ENCODE measurements around the gene LTB4R2. TPM values are rescaled to one million over a fixed set of nuclear protein-coding genes. Genes with fewer than 3 reads are reported as not detected.
A peak's percentile ranks its signal among the peaks of the same experiment; 100 is the strongest.

LTB4R2 gene, protein sequence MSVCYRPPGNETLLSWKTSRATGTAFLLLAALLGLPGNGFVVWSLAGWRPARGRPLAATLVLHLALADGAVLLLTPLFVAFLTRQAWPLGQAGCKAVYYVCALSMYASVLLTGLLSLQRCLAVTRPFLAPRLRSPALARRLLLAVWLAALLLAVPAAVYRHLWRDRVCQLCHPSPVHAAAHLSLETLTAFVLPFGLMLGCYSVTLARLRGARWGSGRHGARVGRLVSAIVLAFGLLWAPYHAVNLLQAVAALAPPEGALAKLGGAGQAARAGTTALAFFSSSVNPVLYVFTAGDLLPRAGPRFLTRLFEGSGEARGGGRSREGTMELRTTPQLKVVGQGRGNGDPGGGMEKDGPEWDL
- polyA plus RNA-seq (2013, experiment 1 of 2) = 1.1 TPM
- 1.2 TPM for polyA plus RNA-seq (2013, experiment 2 of 2)

DNA sequence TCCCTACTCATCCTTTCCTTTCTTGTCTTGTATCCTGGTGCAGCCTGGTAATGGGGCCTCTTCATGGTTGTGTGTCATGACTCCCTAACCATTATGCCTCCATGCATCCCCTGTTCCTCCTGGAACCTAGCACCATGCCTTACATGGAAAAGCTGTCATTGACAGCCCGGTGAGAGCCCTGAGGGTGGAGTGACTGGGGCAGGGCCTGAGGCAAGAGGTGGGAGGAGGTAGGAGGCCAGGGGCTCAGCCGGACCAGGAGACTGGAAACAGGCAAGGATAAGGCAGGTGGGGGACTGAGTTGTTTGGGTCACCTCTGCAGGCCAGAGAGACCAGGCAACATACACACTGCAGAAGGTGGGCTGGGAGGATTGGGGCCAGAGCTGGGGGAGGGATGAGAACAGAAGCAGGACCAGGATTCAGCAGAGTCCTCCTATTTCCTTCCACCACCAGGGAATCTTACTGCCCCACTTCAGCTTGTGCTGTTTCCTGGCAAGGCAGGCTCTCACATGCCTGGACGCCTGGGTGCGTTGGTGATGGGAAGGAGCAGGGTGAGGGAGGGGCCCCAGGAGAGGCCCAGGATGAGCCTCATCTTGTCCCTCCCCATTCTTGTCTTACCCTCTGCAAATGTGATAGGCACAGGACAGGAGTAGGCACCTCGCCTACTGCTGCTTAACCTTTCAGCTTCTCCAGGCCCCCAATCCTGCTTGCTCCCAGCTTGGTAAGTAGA lies at the start of gene LTB4R2:
Gene LTB4R2 (plus strand): TSS at position 603 of the 727 bp plus-strand sequence. CDS start 525 bp downstream, outside the sequence.
- Histone ChIP-seq H3K36me3 (replicated peaks in 1 of 2; ENCODE audit: control insufficient read depth in 2 of 2, insufficient read depth in 2 of 2, low read length in 2 of 2) (peaks cover 21 to 58% of the 10 kb centered on the region in 2 donors), H3K4ac (ENCODE audit: low read length) (no peak within 1 kb of the TSS), H3K4me1 (ENCODE audit: control insufficient read depth in 2 of 2, insufficient read depth in 1 of 2, low read depth in 1 of 2, low read length in 2 of 2) (no peaks in the 10 kb centered on the region), H3K27ac (replicated peaks; ENCODE audit: low read length) (no peak within 1 kb of the TSS), H3K9ac (ENCODE audit: low read depth, low read length, poor library complexity) (peak within 1 kb of the TSS; percentile 1), H3K27me3 (ENCODE audit: control insufficient read depth in 3 of 3, insufficient read depth in 3 of 3, low read depth in 1 of 3, low read length in 3 of 3) (no peaks in the 10 kb centered on the region), H3K4me3 (ENCODE audit: low read length in 2 of 2) (no peak within 1 kb of the TSS), H3K14ac (ENCODE audit: low read length) (no peak within 1 kb of the TSS), H3K18ac (ENCODE audit: low read length) (no peak within 1 kb of the TSS), H3K4me2 (ENCODE audit: insufficient read depth, low read length, poor library complexity, severe bottlenecking) (no peak within 1 kb of the TSS), H3K79me1 (ENCODE audit: low read depth, low read length) (no peaks in the 10 kb centered on the region), H3K23ac (ENCODE audit: low read depth, low read length, poor library complexity) (no peak within 1 kb of the TSS), H3K9me3 (replicated peaks in 1 of 2; ENCODE audit: control insufficient read depth in 2 of 2, insufficient read depth in 1 of 2, low read depth in 1 of 2, low read length in 2 of 2) (no peaks in the 10 kb centered on the region), H2AK5ac (ENCODE audit: low read depth, low read length) (no peak within 1 kb of the TSS), H4K8ac (ENCODE audit: low read depth, low read length) (no peak within 1 kb of the TSS), H2AFZ (ENCODE audit: low read length) (no peak within 1 kb of the TSS), H2BK120ac (ENCODE audit: low read depth, low read length) (no peak within 1 kb of the TSS), H2BK15ac (ENCODE audit: low read length) (no peak within 1 kb of the TSS), H2BK12ac (ENCODE audit: low read length) (no peak within 1 kb of the TSS), H4K91ac (ENCODE audit: low read depth, low read length, poor library complexity) (no peak within 1 kb of the TSS), H2BK5ac (ENCODE audit: low read length) (no peak within 1 kb of the TSS)
- no CpG with 5 or more reads among the region's 5 CpGs for WGBS, 2 donors (ENCODE audit: extremely low coverage in 2 of 2, insufficient read length in 2 of 2, insufficient replicate concordance in 1 of 2)
- no peak for DNase-seq (ENCODE audit: low spot score)

DNA sequence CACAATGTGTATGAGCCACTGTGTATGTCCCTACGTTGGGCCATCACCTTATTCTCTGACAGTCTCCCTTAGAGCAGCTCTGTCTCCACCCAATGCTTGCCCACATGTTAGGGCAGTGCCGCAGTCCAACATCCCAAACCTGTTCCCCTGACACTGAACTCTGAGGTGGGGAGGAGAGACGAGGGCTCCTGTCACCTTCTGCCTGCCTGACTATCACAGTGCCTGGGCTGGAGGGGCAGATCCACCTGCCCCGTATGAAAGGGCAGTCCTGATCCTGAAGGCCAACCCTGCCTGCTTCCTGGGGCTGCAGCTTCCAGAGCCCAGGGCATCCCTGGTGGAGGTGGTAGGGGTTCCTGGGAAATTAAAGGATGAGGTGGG lies 49.2 kb upstream of the LTB4R2 start:
- H2BK5ac ChIP-seq (ENCODE audit: low read length) = no peak overlapping the region
- H4K91ac ChIP-seq (ENCODE audit: low read depth, low read length, poor library complexity) = no peak overlapping the region
- no peak overlapping the region for H3K4ac ChIP-seq (ENCODE audit: low read length)
- peak overlapping the region in 1 of 2 donors; percentile 16 for H3K4me3 ChIP-seq (ENCODE audit: low read length in 2 of 2)
- no peaks in the 10 kb centered on the region for H3K9me3 ChIP-seq (replicated peaks in 1 of 2; ENCODE audit: control insufficient read depth in 2 of 2, insufficient read depth in 1 of 2, low read depth in 1 of 2, low read length in 2 of 2)
- WGBS, 2 donors (ENCODE audit: extremely low coverage in 2 of 2, insufficient read length in 2 of 2, insufficient replicate concordance in 1 of 2) = no CpG with 5 or more reads among the region's 4 CpGs
- H3K27me3 ChIP-seq (ENCODE audit: control insufficient read depth in 3 of 3, insufficient read depth in 3 of 3, low read depth in 1 of 3, low read length in 3 of 3) = no peaks in the 10 kb centered on the region
- H3K27ac ChIP-seq (replicated peaks; ENCODE audit: low read length) = no peak overlapping the region
- H2BK15ac ChIP-seq (ENCODE audit: low read length) = no peak overlapping the region
- H3K14ac ChIP-seq (ENCODE audit: low read length) = no peak overlapping the region
- no peak overlapping the region for H3K18ac ChIP-seq (ENCODE audit: low read length)
- no peak overlapping the region for H2BK12ac ChIP-seq (ENCODE audit: low read length)
- no peaks in the 10 kb centered on the region for H3K4me1 ChIP-seq (ENCODE audit: control insufficient read depth in 2 of 2, insufficient read depth in 1 of 2, low read depth in 1 of 2, low read length in 2 of 2)
- no peak overlapping the region for H4K8ac ChIP-seq (ENCODE audit: low read depth, low read length)
- no peak overlapping the region for H3K4me2 ChIP-seq (ENCODE audit: insufficient read depth, low read length, poor library complexity, severe bottlenecking)
- no peaks in the 10 kb centered on the region for H3K36me3 ChIP-seq (replicated peaks in 1 of 2; ENCODE audit: control insufficient read depth in 2 of 2, insufficient read depth in 2 of 2, low read length in 2 of 2)
- no peak overlapping the region for H2BK120ac ChIP-seq (ENCODE audit: low read depth, low read length)
- H3K23ac ChIP-seq (ENCODE audit: low read depth, low read length, poor library complexity) = no peak overlapping the region
- no peaks in the 10 kb centered on the region for H3K79me1 ChIP-seq (ENCODE audit: low read depth, low read length)
- no peak overlapping the region for H2AK5ac ChIP-seq (ENCODE audit: low read depth, low read length)
- no peak for DNase-seq (ENCODE audit: low spot score)
- no peak overlapping the region for H2AFZ ChIP-seq (ENCODE audit: low read length)
- peak overlapping the region; percentile 9 for H3K9ac ChIP-seq (ENCODE audit: low read depth, low read length, poor library complexity)

- H2BK15ac ChIP-seq (ENCODE audit: low read length) = no peak overlapping the region
- H4K8ac ChIP-seq (ENCODE audit: low read depth, low read length) = no peak overlapping the region
- no peak overlapping the region for H3K18ac ChIP-seq (ENCODE audit: low read length)
- no peak overlapping the region for H2BK120ac ChIP-seq (ENCODE audit: low read depth, low read length)
- no peak overlapping the region for H2BK12ac ChIP-seq (ENCODE audit: low read length)
- H3K9me3 ChIP-seq (replicated peaks in 1 of 2; ENCODE audit: control insufficient read depth in 2 of 2, insufficient read depth in 1 of 2, low read depth in 1 of 2, low read length in 2 of 2) = no peaks in the 10 kb centered on the region
- H3K9ac ChIP-seq (ENCODE audit: low read depth, low read length, poor library complexity) = peak overlapping the region; percentile 38
- H2AFZ ChIP-seq (ENCODE audit: low read length) = no peak overlapping the region
- H3K23ac ChIP-seq (ENCODE audit: low read depth, low read length, poor library complexity) = no peak overlapping the region
- H3K27ac ChIP-seq (replicated peaks; ENCODE audit: low read length) = no peak overlapping the region
- H3K4me3 ChIP-seq (ENCODE audit: low read length in 2 of 2) = no peak overlapping the region
- H3K79me1 ChIP-seq (ENCODE audit: low read depth, low read length) = no peaks in the 10 kb centered on the region
- H3K14ac ChIP-seq (ENCODE audit: low read length) = no peak overlapping the region
- no peak overlapping the region for H3K4ac ChIP-seq (ENCODE audit: low read length)
- H2BK5ac ChIP-seq (ENCODE audit: low read length) = no peak overlapping the region
- no peak for DNase-seq (ENCODE audit: low spot score)
- no peaks in the 10 kb centered on the region for H3K27me3 ChIP-seq (ENCODE audit: control insufficient read depth in 3 of 3, insufficient read depth in 3 of 3, low read depth in 1 of 3, low read length in 3 of 3)
- no CpG with 5 or more reads among the region's 20 CpGs for WGBS, 2 donors (ENCODE audit: extremely low coverage in 2 of 2, insufficient read length in 2 of 2, insufficient replicate concordance in 1 of 2)
- H3K36me3 ChIP-seq (replicated peaks in 1 of 2; ENCODE audit: control insufficient read depth in 2 of 2, insufficient read depth in 2 of 2, low read length in 2 of 2) = peaks cover 2 to 4% of the 10 kb centered on the region in 2 donors
- H3K4me2 ChIP-seq (ENCODE audit: insufficient read depth, low read length, poor library complexity, severe bottlenecking) = no peak overlapping the region
- H3K4me1 ChIP-seq (ENCODE audit: control insufficient read depth in 2 of 2, insufficient read depth in 1 of 2, low read depth in 1 of 2, low read length in 2 of 2) = no peaks in the 10 kb centered on the region
- H2AK5ac ChIP-seq (ENCODE audit: low read depth, low read length) = no peak overlapping the region
- no peak overlapping the region for H4K91ac ChIP-seq (ENCODE audit: low read depth, low read length, poor library complexity)
Measured at GRCh38 chr14:24261256-24261968, 48.5 kb upstream of the LTB4R2 start.

- H3K9ac ChIP-seq (ENCODE audit: low read depth, low read length, poor library complexity) = peak overlapping the region; percentile 9
- H2BK120ac ChIP-seq (ENCODE audit: low read depth, low read length) = no peak overlapping the region
- H3K4me2 ChIP-seq (ENCODE audit: insufficient read depth, low read length, poor library complexity, severe bottlenecking) = no peak overlapping the region
- no peak overlapping the region for H2BK5ac ChIP-seq (ENCODE audit: low read length)
- no peak overlapping the region for H2BK12ac ChIP-seq (ENCODE audit: low read length)
- no peak overlapping the region for H3K4me3 ChIP-seq (ENCODE audit: low read length in 2 of 2)
- no peaks in the 10 kb centered on the region for H3K79me1 ChIP-seq (ENCODE audit: low read depth, low read length)
- H4K8ac ChIP-seq (ENCODE audit: low read depth, low read length) = no peak overlapping the region
- DNase-seq (ENCODE audit: low spot score) = no peak
- no peak overlapping the region for H3K18ac ChIP-seq (ENCODE audit: low read length)
- no peak overlapping the region for H3K14ac ChIP-seq (ENCODE audit: low read length)
- peaks cover 5 to 7% of the 10 kb centered on the region in 2 donors for H3K36me3 ChIP-seq (replicated peaks in 1 of 2; ENCODE audit: control insufficient read depth in 2 of 2, insufficient read depth in 2 of 2, low read length in 2 of 2)
- no peaks in the 10 kb centered on the region for H3K27me3 ChIP-seq (ENCODE audit: control insufficient read depth in 3 of 3, insufficient read depth in 3 of 3, low read depth in 1 of 3, low read length in 3 of 3)
- no peak overlapping the region for H3K23ac ChIP-seq (ENCODE audit: low read depth, low read length, poor library complexity)
- H3K4me1 ChIP-seq (ENCODE audit: control insufficient read depth in 2 of 2, insufficient read depth in 1 of 2, low read depth in 1 of 2, low read length in 2 of 2) = no peaks in the 10 kb centered on the region
- no peak overlapping the region for H2AK5ac ChIP-seq (ENCODE audit: low read depth, low read length)
- H2AFZ ChIP-seq (ENCODE audit: low read length) = no peak overlapping the region
- no peaks in the 10 kb centered on the region for H3K9me3 ChIP-seq (replicated peaks in 1 of 2; ENCODE audit: control insufficient read depth in 2 of 2, insufficient read depth in 1 of 2, low read depth in 1 of 2, low read length in 2 of 2)
- no peak overlapping the region for H4K91ac ChIP-seq (ENCODE audit: low read depth, low read length, poor library complexity)
- no peak overlapping the region for H3K27ac ChIP-seq (replicated peaks; ENCODE audit: low read length)
- no peak overlapping the region for H3K4ac ChIP-seq (ENCODE audit: low read length)
- H2BK15ac ChIP-seq (ENCODE audit: low read length) = no peak overlapping the region
- WGBS, 2 donors (ENCODE audit: extremely low coverage in 2 of 2, insufficient read length in 2 of 2, insufficient replicate concordance in 1 of 2) = no CpG with 5 or more reads among the region's 19 CpGs
Measured at GRCh38 chr14:24261969-24262327, 48.0 kb upstream of the LTB4R2 start.
